ENCODE data around the gene MRPL24.
"Not testable (repeated sequence)": the region's sequence is repeated elsewhere in the genome, so short reads cannot be mapped to it uniquely, and the experiment has no call there.

MRPL24 gene

DNA sequence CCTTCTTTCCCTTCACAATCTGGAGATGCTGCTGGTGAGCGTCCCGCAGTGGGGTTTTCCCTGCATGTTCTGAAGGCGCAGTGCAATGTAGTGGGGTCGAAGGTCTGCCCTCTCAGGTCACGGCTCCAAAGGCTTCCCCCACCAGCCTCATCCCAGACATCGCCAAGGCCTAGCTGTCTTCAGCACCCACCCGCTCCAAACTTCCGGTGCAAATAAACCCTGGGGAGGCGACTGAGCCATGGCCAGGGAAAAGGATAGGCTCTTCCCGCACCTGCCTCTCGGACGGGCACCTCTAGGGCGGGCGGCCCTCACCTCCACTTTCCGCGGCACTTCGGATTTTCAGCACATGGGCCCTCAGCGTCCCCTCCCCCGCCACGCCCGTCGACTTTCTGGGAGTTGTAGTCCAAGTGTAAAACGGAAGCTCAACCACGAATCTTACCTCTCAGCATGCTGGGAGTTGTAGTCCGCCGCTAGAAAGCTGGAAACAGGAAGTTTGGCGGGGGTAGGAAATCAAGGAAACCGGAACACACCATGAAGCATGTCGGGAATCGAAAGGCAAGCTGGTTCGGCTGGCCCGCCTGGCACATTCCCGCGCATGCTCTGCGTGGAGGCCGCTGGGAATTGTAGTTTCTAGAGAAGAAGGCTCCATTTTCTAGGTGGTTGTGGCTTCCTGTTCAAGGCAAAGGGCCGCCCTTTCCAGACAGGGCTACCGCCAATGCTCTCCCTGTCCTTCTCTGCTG, at the start of gene MRPL24:
Gene MRPL24, minus strand, starts transcription at position 348 of the 740 bp plus-strand sequence. CDS start 2,384 bp downstream, outside the sequence.
- peak; percentile 99 for DNase-seq (ENCODE audit: low spot score)

DNA sequence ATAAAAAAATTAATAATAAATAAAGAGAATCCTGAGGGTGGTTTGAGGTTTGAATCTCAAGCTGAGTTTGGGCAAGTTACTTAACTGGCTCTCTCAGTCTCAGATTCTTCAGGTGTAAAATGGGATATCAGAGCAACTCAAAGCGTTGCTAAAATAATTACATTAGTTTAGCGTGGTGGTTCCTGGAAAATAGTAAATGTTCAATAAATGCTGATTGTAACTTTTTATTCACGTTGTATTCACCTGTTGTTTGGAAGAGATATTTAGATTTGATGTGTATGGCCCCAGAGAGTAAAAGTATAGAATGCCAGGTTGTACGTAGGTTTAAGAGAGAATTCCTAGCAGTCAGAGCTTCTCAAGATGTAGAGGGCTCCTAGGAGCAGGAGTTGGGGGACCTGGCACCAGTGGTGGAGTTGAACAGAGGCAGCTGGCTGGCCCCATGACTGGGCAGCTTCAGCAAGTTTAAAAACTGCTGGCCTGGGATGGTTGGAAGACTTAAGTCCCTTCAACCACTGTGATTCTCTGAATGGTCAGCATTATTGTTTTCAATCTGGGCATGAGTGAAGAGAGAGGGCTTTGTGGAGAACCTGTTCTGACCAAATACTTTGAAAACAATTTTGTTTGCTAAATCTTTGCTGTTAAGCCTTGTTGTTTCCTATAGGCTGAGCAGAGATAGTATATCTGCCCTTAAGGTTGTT, 48.9 kb upstream of the MRPL24 start:
- DNase-seq (ENCODE audit: low spot score), result no peak

DNA sequence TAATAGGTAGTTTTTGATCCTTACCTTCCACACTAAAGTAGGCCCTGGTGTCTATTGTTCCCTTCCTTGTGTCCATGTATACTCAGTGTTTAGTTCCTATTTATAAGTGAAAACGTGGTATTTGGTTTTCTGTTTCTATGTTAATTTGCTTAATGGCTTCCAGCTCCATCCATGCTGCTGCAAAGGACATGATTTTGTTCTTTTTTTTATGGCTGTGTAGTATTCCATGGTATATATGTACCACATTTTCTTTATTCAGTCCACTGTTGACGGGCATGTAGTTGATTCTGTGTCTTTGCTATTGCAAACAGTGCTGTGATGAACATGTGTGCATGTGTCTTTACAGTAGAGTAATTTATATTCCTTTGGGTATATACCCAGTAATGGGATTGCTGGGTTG, 47.2 kb upstream of the MRPL24 start:
- DNase-seq (ENCODE audit: low spot score), result no peak

DNA sequence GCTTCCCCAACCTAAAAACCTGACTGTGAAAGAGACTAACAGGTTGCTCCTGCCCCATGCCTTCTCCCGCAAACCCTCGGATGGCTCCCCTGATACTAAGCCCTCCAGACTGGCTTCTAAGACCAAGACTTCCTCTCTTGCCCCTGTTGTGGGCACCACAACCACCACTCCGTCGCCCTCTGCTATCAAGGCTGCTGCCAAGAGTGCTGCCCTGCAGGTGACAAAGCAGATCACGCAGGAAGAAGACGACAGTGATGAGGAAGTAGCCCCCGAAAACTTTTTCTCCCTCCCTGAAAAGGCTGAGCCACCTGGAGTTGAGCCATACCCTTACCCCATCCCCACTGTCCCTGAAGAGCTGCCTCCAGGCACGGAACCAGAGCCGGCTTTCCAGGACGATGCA, 45.8 kb upstream of the MRPL24 start:
- no peak for DNase-seq (ENCODE audit: low spot score)

DNA sequence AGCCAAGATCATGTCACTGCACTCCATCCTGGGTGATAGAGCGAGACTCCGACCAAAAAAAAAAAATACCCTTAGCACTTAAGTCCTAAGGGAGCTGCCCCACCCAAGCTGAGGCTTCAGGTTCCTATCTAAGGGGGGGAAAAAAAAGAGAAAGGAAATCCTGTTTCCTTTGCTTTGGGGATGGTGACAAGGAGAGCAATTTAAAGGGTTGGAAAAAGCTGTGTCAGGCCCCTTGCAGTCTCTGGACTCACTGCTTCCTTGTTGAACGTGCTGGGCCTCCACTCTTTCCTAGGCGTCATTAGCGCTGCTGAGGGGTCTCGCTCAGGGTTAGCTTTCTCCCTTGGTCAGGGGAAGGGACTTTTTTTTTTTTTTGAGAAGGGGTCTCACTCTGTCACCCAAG, 44.6 kb upstream of the MRPL24 start:
- no peak for DNase-seq (ENCODE audit: low spot score)

DNA sequence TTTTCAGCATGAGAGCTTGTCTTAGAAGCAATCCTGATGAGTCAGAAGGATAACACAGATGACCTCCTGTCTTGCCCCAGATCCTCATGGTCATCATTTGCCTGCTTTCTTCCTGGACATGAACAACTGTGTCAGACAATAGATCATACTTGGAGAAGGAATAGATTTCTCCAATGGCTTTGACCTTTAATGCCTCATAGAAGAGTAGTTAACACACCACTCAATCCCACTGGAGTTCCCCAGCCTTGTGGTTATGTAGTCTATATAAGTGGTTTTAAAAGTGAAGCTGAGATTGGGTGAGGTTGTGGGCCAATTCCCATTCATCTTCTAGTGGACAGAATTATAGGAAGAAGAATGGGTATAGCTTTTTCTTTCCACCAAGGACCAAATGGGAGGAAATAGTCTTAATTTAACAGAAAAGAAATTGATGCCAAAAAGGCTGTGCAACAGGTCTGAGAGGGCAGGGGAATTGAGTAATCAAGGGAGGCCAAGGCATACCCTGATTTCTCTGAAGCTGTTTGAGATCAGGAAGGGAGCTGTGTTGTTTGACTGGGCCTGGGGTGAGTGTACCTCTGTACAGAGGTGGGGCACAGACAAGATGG, 40.8 kb upstream of the MRPL24 start:
- no peak for DNase-seq (ENCODE audit: low spot score)

DNA sequence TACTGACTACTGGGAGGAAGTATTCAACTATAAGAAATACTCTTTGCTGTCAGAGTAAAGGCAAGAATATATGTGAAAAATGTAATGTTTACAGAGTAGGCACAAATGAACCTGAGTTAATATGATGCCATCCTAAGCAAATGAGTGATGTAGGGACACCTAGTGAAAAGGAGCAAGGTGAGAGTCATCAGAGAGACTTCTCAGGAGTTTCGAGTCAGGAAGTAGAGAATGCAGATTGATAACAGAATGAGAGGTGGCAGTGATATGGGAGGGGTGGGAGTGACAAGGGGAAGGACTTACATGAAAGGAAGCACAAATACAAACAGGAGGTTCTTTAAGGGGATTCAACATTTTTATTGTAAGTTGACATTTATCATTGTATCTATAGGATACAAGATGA, 36.7 kb upstream of the MRPL24 start:
- no peak for DNase-seq (ENCODE audit: low spot score)

DNA sequence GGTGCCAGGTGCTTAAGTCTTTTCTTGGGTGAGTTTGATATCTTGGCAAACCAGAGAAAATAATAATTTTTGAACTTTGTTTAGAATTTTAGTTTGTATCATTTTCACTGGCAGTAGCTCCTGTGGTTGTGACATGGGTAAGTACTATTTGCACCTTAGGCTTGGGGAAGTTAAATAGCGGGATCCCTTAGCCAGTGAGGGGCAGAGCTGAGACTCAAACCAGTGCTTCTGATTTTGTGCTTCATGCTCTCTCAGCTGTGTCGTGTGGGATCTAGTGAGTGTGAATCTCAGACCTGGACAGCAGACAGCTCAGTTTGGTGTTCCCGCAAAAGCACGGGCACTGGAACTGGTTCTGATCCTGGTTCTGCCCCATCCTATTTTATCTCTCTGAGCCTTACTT, 36.1 kb upstream of the MRPL24 start:
- no peak for DNase-seq (ENCODE audit: low spot score)

DNA sequence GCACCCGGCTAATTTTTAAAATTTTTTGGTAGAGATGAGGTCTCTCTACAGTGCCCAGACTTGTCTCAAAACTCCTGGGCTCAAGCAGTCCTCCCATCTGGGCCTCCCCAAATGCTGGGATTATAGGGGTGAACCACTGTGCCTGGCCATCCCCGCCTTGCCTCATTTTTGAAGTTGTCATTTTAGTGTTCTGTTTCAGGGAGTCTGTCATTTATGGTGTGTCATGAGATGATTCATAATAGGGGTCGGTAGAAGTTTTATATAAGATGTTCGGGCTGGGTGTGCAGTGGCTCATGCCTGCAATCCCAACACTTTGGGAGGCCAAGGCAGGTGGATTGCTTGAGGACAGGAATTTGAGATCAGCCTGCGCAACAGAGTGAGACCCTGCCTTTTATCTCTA, 34.9 kb upstream of the MRPL24 start:
- DNase-seq (ENCODE audit: low spot score), result no peak

DNA sequence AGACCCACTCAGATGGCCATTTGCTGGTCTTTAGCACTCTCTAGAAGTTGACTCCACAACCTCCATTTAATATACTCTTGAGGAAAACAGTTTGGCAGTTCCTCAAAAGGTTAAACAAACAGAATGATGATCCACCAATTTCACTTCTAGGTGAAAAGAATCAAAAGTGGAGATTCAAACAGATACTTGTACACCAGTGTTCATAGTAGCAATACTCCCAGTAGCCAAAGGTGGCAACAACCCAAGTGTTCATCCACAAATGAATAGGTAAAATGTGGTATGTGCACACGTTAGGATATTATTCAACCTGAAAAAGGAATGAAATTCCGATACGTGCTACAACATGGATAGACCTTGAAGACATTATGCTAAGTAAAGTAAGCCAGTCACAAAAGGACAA, 32.7 kb upstream of the MRPL24 start:
- no peak for DNase-seq (ENCODE audit: low spot score)

DNA sequence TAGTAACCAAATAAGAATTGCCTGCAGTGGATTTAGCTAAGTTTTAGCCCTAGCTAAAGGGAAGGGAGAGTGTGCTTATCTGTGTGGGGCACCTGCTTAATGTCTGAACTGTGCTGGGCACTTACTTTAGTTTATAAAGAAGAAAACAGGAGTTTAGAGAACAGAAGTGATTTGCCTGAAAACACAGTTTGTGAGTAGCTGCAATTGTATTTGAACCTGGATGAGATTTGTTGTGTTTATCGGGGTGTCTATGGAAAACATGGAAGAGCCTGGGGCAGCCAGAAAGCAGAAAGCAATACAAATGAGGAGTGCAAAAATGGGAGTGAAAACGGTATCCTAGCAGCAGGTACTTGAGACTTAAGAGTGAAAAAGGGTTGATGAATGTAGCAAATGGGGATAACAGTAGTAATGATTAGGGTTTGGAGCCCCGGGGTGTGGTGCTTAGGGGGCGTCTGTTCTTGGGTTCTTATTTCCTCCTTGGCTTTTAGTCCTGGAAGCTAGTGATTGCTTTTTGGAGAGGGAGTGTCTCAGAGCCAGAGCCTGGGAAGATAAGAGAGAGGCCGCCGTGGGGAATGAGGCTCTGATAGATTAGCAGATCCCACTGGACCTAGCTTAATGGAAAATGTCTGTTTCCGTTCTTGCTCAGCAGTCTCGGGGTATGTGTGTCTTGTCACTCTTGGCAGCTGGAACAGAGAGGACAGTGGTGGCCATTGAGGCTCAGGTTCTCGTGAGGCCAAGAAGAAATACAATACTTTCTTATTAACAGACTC, 32.0 kb upstream of the MRPL24 start:
- DNase-seq (ENCODE audit: low spot score), result no peak

DNA sequence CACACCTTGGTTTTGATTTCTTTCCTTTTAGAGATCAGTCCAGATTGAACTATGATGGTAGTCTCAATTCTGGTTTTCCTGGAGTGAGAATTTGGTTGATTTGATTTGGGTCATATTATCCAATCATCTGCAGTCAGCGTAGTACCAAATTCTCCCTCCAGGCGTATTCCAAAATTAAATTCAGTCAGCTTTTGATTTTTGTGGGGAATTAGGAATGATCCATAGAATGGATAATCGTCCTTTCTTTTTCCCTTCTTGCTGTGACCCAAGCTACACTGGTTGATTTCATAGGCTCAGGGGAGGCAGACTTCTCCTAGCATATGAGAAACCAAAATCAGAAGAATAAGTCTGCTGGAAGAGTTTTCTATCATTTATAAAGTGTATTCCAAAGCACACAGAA, 31.3 kb upstream of the MRPL24 start:
- DNase-seq (ENCODE audit: low spot score), result no peak

DNA sequence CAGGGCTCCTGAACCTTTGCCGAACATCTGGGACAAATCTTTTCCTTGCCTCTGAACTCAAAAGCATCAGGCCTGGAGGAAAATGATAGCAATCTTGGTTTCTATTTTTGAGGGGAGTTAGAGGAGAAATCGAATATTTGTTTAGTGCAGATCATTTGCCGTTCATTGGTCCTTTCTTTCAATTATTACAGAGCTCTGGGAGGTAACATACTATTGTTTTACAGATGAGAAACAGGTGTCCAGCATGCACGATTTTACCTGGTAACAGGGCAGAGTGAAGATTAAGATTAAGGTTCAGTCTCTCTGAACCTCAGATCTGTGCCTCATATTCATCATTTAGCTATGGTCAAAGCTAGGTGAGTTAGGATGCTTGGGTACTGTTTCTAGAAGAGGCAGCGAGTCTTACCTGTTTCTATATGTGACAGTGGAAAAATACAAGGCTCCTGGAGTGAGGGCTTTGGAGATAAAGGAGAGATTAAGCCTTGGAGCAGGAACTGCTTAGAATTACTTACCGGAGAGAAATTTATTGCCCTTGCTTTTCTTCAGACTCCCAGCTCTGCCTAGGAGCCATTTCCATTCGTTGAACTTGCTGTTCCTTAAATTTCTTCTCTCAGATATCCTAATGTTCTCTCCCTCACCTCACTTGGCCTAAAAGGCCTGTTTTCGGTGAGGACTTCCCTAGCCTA, 27.9 kb upstream of the MRPL24 start:
- DNase-seq (ENCODE audit: low spot score), result no peak

DNA sequence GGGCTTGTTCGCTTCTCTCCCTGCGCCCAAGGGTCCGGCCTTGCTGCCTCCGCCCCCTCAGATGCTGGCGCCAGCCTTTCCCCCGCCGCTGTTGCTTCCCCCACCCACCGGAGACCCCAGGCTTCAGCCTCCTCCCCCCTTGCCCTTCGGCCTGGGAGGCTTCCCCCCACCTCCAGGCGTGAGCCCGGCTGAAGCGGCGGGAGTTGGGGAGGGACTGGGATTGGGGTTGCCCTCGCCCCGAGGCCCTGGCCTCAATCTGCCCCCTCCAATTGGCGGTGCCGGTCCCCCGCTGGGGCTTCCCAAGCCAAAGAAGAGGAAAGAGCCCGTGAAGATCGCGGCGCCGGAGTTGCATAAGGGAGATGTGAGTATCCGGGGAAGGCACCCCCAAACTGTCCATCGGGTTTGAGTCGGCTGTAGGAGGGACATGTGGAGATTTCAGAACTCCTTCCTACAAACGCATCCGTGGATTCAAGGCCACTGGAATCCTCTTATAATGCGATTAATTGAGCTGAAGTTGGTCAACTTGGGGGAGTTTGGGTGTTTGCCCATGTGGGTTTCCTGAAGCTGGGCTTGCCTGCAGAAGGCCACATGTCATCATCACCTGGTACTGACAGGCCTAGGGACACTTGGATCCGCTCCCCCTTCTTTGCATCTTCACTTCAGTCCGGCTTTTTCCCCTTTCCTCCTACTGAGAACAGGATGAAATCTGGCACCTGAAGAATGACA, 27.2 kb upstream of the MRPL24 start:
- no peak for DNase-seq (ENCODE audit: low spot score)

DNA sequence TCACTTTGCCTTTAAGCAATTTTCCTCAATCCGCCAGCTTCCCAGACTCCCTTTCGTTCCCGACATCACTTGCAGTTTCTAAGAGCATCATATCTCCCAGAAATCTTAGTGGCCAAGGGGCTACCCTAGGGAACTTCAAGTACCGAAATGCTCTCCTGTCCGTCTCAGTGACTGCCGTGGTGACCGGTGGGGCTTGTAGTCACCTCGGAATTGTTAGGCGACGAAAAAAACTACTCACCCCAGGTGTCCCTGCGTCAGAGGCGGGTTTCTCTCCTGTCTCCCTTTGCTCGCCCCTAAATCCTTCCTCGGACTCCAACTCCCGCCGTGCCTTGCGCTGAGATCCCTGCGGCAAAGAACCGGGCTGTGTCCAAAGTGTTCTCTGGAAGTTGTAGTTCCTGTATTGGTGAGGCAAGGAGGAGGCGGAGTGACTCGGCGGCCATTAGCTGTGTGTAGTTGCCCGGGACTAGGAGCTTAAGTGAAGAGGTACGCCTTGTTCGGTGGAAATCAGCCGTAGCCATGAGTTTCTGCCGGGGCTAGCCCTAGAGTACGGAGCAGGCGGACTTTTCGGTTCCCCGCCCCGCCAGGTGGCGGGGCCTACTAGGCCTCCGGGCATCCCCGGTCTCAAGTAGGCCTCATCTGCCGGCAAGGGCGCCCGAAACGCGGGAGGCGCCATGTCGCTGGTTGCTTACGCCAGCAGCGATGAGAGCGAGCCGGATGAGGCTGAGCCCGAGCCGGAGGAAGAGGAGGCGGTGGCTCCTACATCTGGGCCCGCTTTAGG, 26.4 kb upstream of the MRPL24 start, which contains the start of gene PRCC:
Gene PRCC, plus strand, starts transcription at position 435 of the 778 bp plus-strand sequence. Its CDS starts 237 bp downstream, at position 672.
- peak; percentile 99 for DNase-seq (ENCODE audit: low spot score)

DNA sequence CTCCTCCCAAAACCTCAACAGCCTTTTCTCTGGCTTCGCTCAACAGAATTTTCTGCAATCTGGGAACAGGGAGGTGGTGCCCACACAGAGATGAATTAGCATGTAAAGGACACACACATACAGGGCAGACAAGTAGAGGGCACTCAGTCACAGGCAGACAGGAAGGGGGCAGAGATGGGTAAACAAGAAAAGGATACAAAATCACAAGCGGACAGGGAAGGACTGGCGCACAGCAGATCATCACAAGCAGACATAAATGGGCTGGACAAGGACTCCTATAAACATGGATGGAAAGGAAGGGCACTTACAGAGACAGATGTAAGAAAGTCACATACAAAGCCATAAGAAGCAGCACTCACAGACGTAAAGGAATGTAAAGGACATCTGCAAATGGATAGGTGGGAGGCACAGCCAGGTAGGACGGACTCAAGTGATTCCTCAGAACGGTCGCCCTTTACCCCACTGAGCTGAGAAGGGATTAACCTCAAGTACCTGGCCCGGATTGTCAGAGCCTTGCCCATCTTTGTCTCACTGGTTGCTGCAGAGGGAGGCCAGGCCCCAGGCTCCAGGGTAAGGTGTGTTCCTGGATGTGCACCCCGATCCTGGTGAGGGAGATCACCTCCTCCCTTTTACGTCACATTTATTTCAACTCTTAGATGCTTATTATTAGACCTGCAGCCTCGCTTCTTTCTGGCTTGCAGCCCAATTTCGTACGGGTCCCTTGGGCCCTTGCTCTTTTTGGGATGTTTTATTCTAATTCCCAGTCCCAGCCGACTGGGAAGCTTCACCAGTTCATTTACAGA, 25.6 kb upstream of the MRPL24 start:
- no peak for DNase-seq (ENCODE audit: low spot score)

DNA sequence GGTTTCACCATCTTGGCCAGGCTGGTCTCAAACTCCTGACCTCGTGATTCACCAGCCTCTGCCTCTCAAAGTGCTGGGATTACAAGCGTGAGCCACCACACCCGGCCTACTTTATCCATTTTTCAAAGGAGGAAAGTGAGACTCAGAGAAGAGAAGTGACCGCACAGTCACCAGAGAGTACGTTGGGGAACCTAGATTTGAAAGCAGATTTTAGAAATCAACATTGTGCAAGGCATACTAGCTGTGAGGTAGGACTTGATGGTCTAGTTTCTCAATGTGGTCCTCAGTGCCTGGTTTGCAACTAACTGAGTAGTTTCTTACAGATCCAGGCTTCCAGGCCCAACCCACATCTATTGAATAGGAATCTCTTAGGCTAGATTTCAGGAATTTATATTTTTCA, 24.8 kb upstream of the MRPL24 start:
- DNase-seq (ENCODE audit: low spot score), result no peak

DNA sequence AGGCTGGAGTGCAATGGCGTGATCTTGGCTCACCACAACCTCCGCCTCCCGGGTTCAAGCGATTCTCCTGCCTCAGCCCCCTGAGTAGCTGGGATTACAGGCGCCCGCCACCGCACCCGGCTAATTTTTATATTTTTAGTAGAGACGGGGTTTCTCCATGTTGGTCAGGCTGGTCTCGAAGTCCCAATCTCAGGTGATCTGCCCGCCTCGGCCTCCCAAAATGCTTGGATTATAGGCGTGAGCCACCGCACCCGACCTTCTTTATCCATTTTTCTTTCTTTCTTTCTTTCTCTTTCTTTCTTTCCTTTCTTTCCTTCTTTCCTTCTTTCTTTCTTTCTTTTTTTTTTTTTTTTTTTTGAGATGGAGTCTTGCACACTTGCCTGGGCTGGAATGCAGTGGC, 24.2 kb upstream of the MRPL24 start:
- DNase-seq (ENCODE audit: low spot score), result not testable (repeated sequence)

DNA sequence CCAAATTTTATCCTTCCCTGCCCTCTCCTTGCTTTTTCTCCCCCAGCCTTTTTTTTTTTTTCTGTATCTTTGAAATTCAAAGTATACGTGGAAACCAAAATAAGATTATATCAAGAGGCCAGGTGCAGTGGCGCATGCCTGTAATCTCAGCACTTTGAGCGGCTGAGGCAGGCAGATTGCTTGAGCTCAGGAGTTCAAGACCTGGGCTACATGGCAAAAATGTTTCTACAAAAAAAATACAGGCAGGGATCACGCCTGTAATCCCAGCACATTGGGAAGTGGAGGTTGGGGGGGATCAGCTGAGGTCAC, 19.9 kb upstream of the MRPL24 start:
- DNase-seq (ENCODE audit: low spot score), result no peak

Data from CD4-positive, alpha-beta T cell treated with Interleukin-2 at 100 ng/mL for 4 hours (primary cell).